HL-60 (cell line): ENCODE results near the gene FBXO47.
A peak's percentile ranks its signal among the peaks of the same experiment; 100 is the strongest.
"Not testable (repeated sequence)": the region's sequence is repeated elsewhere in the genome, so short reads cannot be mapped to it uniquely, and the experiment has no call there.

Experiments used
- DNase-seq, 2 experiments: peaks; one replicate each; pipeline ENCODE4 v3.0.0-alpha.2; 2010 to 2020; ENCODE audit warnings: low read depth in 1 of 2, low spot score in 1 of 2
- H3K27ac ChIP-seq: fragments of 250-450 bp; sonication (Bioruptor Pico); replicated peaks from 2 replicates; pipeline ENCODE4 v1.5.1; 2020; ENCODE audit warnings: mild to moderate bottlenecking, moderate library complexity
- H3K27me3 ChIP-seq: fragments of 250-450 bp; sonication (Bioruptor Pico); 2 replicates; pipeline ENCODE4 v1.5.1; 2021; ENCODE audit warnings: mild to moderate bottlenecking, moderate library complexity; ENCODE audit not compliant: insufficient read depth, poor library complexity, severe bottlenecking
- H3K4me3 ChIP-seq: replicated peaks from 2 replicates; pipeline ENCODE4 v1.5.1; 2011; ENCODE audit warnings: mild to moderate bottlenecking, control low read depth, low read length; ENCODE audit not compliant: insufficient read depth
- GABPA ChIP-seq: IDR thresholded peaks from 2 replicates; pipeline ENCODE4 v1.6.1; 2012; ENCODE audit warnings: low read depth
- POLR2AphosphoS5 ChIP-seq: IDR thresholded peaks from 2 replicates; pipeline ENCODE4 v1.6.1; 2012; ENCODE audit warnings: low read depth
- SPI1 ChIP-seq: IDR thresholded peaks from 2 replicates; pipeline ENCODE4 v1.6.1; 2012; ENCODE audit warnings: low read depth, mild to moderate bottlenecking, borderline replicate concordance
- TF ChIP-seq, protein P1 (sequence below): IDR thresholded peaks from 2 replicates; pipeline ENCODE4 v1.6.1; 2012; ENCODE audit warnings: low read depth; ENCODE audit not compliant: insufficient replicate concordance
- TF ChIP-seq, protein P2 (sequence below): IDR thresholded peaks from one replicate; pipeline ENCODE4 v1.5.1; 2011; ENCODE audit warnings: low read length, control low read depth, inconsistent platforms; ENCODE audit not compliant: insufficient read depth

FBXO47 gene

GRCh38 chr17:38940404-38940803 lies 26.8 kb downstream of the FBXO47 start:
- no peak for DNase-seq
- Histone ChIP-seq H3K27me3 (no peaks in the 10 kb centered on the region), H3K27ac (no peak overlapping the region), H3K4me3 (no peak overlapping the region)
- TF ChIP-seq GABPA: no peak
- TF ChIP-seq, protein P1, sequence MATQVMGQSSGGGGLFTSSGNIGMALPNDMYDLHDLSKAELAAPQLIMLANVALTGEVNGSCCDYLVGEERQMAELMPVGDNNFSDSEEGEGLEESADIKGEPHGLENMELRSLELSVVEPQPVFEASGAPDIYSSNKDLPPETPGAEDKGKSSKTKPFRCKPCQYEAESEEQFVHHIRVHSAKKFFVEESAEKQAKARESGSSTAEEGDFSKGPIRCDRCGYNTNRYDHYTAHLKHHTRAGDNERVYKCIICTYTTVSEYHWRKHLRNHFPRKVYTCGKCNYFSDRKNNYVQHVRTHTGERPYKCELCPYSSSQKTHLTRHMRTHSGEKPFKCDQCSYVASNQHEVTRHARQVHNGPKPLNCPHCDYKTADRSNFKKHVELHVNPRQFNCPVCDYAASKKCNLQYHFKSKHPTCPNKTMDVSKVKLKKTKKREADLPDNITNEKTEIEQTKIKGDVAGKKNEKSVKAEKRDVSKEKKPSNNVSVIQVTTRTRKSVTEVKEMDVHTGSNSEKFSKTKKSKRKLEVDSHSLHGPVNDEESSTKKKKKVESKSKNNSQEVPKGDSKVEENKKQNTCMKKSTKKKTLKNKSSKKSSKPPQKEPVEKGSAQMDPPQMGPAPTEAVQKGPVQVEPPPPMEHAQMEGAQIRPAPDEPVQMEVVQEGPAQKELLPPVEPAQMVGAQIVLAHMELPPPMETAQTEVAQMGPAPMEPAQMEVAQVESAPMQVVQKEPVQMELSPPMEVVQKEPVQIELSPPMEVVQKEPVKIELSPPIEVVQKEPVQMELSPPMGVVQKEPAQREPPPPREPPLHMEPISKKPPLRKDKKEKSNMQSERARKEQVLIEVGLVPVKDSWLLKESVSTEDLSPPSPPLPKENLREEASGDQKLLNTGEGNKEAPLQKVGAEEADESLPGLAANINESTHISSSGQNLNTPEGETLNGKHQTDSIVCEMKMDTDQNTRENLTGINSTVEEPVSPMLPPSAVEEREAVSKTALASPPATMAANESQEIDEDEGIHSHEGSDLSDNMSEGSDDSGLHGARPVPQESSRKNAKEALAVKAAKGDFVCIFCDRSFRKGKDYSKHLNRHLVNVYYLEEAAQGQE: no peak
- TF ChIP-seq, protein P2, sequence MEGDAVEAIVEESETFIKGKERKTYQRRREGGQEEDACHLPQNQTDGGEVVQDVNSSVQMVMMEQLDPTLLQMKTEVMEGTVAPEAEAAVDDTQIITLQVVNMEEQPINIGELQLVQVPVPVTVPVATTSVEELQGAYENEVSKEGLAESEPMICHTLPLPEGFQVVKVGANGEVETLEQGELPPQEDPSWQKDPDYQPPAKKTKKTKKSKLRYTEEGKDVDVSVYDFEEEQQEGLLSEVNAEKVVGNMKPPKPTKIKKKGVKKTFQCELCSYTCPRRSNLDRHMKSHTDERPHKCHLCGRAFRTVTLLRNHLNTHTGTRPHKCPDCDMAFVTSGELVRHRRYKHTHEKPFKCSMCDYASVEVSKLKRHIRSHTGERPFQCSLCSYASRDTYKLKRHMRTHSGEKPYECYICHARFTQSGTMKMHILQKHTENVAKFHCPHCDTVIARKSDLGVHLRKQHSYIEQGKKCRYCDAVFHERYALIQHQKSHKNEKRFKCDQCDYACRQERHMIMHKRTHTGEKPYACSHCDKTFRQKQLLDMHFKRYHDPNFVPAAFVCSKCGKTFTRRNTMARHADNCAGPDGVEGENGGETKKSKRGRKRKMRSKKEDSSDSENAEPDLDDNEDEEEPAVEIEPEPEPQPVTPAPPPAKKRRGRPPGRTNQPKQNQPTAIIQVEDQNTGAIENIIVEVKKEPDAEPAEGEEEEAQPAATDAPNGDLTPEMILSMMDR: no peak
- TF ChIP-seq SPI1: no peak
- TF ChIP-seq POLR2AphosphoS5: no peak

- TF ChIP-seq, protein P1: no peak
- TF ChIP-seq POLR2AphosphoS5 (no peak), SPI1 (no peak), GABPA (no peak)
- TF ChIP-seq, protein P2: no peak
- H3K4me3 ChIP-seq: no peak overlapping the region
- no peak overlapping the region for H3K27ac ChIP-seq
- H3K27me3 ChIP-seq: no peaks in the 10 kb centered on the region
- no peak for DNase-seq
These were observed 27.2 kb downstream of the FBXO47 start for GRCh38 chr17:38939987-38940386.

GRCh38 chr17:38933962-38934361 lies 33.2 kb downstream of the FBXO47 start:
- DNase-seq, H3K27me3 ChIP-seq, H3K4me3 ChIP-seq, H3K27ac ChIP-seq: not testable (repeated sequence)

DNA sequence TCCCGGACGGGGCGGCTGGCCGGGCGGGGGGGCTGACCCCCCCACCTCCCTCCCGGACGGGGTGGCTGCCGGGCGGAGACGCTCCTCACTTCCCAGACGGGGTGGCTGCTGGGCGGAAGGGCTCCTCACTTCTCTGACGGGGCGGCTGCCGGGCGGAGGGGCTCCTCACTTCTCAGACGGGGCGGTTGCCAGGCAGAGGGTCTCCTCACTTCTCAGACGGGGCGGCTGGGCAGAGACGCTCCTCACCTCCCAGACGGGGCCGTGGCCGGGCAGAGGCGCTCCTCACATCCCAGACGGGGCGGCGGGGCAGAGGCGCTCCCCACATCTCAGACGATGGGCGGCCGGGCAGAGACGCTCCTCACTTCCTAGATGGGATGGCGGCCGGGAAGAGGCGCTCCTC lies 36.4 kb downstream of the FBXO47 start:
- not testable (repeated sequence) for H3K27ac ChIP-seq, H3K27me3 ChIP-seq, DNase-seq, H3K4me3 ChIP-seq

DNA sequence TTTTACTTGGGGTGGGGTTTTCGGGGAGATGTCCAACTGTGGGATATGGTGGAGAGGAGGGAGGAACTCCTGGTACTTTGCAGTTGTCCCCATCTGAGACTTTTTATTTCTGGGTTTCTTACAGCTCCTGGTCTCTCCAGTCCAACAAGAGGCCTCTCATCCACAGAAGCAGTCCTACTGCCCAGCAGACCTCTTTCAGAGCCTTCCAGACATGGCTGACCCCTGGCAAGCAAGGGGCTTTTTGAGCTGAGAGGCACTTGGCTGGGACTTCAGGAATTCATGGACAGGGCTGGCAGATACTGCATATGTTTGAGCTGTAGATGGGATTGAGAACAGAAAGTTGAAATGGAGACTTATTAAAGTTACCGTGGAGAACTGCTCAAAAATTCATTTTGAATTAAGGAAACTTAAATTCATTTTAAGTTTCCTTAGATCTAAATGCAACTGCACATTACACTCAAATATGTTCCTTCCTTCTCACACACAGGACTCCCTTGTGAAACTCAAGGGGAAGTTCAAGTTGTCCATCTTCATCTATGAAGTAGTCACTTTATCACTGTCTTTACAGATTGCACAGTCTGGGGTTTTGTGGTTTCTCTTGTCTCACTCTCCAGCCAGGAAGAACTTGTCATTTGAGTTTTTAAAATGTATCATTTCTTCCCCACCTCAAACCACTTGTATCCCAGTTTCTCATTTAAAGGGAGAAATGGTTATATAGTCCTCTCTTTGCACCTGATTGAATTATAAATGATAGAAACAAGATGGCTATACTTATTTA lies 40.7 kb downstream of the FBXO47 start:
- no peaks in the 10 kb centered on the region for H3K27me3 ChIP-seq
- H3K4me3 ChIP-seq: no peak overlapping the region
- peak overlapping the region; percentile 43 for H3K27ac ChIP-seq
- TF ChIP-seq, protein P1: no peak
- TF ChIP-seq POLR2AphosphoS5 (peak; percentile 43; the same call in 1 of the 2 replicates), GABPA (no peak), SPI1 (peak; percentile 21; the same call in 1 of the 2 replicates)
- TF ChIP-seq, protein P2: no peak
- DNase-seq: peak; percentile 39 to 90
